ENCODE results near the gene TXNL1.

DNA sequence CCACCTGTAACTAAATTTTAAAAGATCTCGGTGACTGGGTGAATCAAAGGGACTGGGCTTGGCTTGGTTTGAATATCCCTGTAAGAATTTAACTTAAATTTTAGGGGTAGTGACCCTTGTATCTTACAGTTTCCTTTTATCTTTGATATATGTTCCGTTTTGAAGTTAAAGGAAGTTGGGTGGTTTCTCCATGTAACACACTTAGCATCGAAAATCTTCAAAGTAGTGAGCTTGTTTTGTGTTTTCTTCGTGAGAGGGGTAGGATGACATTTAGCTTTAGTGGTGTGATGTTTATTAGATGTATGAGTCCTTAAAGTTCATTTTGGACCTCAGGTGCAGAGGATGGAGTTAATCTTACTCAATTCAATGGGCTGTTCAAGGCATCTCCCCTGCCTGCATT is 14.4 kb upstream of the TXNL1 start:
- TF ChIP-seq ZFP3 (CRISPR knock-in tag; IDR thresholded peaks at IDR 0.05) (no peak), RARB (CRISPR knock-in tag; IDR thresholded peaks at IDR 0.05) (no peak), CREB5 (CRISPR knock-in tag; IDR thresholded peaks at IDR 0.05; ENCODE audit: low read depth) (no peak), ISL1 (CRISPR knock-in tag; IDR thresholded peaks at IDR 0.05) (no peak), ZNF8 (CRISPR knock-in tag; IDR thresholded peaks at IDR 0.05) (no peak), ARNTL (CRISPR knock-in tag; IDR thresholded peaks at IDR 0.05; ENCODE audit: borderline replicate concordance, low read depth) (no peak), ZNF70 (CRISPR knock-in tag; IDR thresholded peaks at IDR 0.05) (no peak), OSR1 (CRISPR knock-in tag; IDR thresholded peaks at IDR 0.05) (no peak), GLIS3 (CRISPR knock-in tag; IDR thresholded peaks at IDR 0.05) (no peak), TCF4 (CRISPR knock-in tag; IDR thresholded peaks at IDR 0.05; ENCODE audit: borderline replicate concordance) (no peak), BACH2 (CRISPR knock-in tag; IDR thresholded peaks at IDR 0.05; ENCODE audit: borderline replicate concordance) (no peak)
- TF ChIP-seq, protein P1, sequence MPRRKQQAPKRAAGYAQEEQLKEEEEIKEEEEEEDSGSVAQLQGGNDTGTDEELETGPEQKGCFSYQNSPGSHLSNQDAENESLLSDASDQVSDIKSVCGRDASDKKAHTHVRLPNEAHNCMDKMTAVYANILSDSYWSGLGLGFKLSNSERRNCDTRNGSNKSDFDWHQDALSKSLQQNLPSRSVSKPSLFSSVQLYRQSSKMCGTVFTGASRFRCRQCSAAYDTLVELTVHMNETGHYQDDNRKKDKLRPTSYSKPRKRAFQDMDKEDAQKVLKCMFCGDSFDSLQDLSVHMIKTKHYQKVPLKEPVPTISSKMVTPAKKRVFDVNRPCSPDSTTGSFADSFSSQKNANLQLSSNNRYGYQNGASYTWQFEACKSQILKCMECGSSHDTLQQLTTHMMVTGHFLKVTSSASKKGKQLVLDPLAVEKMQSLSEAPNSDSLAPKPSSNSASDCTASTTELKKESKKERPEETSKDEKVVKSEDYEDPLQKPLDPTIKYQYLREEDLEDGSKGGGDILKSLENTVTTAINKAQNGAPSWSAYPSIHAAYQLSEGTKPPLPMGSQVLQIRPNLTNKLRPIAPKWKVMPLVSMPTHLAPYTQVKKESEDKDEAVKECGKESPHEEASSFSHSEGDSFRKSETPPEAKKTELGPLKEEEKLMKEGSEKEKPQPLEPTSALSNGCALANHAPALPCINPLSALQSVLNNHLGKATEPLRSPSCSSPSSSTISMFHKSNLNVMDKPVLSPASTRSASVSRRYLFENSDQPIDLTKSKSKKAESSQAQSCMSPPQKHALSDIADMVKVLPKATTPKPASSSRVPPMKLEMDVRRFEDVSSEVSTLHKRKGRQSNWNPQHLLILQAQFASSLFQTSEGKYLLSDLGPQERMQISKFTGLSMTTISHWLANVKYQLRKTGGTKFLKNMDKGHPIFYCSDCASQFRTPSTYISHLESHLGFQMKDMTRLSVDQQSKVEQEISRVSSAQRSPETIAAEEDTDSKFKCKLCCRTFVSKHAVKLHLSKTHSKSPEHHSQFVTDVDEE (CRISPR knock-in tag; IDR thresholded peaks at IDR 0.05), result no peak
- TF ChIP-seq, protein P2, sequence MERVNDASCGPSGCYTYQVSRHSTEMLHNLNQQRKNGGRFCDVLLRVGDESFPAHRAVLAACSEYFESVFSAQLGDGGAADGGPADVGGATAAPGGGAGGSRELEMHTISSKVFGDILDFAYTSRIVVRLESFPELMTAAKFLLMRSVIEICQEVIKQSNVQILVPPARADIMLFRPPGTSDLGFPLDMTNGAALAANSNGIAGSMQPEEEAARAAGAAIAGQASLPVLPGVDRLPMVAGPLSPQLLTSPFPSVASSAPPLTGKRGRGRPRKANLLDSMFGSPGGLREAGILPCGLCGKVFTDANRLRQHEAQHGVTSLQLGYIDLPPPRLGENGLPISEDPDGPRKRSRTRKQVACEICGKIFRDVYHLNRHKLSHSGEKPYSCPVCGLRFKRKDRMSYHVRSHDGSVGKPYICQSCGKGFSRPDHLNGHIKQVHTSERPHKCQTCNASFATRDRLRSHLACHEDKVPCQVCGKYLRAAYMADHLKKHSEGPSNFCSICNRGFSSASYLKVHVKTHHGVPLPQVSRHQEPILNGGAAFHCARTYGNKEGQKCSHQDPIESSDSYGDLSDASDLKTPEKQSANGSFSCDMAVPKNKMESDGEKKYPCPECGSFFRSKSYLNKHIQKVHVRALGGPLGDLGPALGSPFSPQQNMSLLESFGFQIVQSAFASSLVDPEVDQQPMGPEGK (CRISPR knock-in tag; IDR thresholded peaks at IDR 0.05; ENCODE audit: borderline replicate concordance), result no peak
- TF ChIP-seq, protein P3, sequence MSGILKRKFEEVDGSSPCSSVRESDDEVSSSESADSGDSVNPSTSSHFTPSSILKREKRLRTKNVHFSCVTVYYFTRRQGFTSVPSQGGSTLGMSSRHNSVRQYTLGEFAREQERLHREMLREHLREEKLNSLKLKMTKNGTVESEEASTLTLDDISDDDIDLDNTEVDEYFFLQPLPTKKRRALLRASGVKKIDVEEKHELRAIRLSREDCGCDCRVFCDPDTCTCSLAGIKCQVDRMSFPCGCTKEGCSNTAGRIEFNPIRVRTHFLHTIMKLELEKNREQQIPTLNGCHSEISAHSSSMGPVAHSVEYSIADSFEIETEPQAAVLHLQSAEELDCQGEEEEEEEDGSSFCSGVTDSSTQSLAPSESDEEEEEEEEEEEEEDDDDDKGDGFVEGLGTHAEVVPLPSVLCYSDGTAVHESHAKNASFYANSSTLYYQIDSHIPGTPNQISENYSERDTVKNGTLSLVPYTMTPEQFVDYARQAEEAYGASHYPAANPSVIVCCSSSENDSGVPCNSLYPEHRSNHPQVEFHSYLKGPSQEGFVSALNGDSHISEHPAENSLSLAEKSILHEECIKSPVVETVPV (CRISPR knock-in tag; IDR thresholded peaks at IDR 0.05), result no peak

Measured in SK-N-SH treated with all-trans-retinoic acid at 6 μM for 48 hours (cell line).